Hepatocyte (in vitro differentiated cells): ENCODE results near the gene LRRC1. TPM values are rescaled to one million over a fixed set of nuclear protein-coding genes. Genes with fewer than 3 reads are reported as not detected.

Experiments
- DNase-seq: peaks from one replicate; pipeline ENCODE4 v3.0.0-alpha.2; 2016; ENCODE audit warnings: low spot score
- H2AFZ ChIP-seq: fragments of 200-600 bp; sonication (generic); 2 replicates; pipeline ENCODE4 v1.6.0; 2016; ENCODE audit warnings: antibody characterized with exemption, mild to moderate bottlenecking
- H3K27ac ChIP-seq: fragments of 200-600 bp; sonication (generic); 2 replicates; pipeline ENCODE4 v1.5.1; 2016; ENCODE audit warnings: mild to moderate bottlenecking
- H3K27me3 ChIP-seq: fragments of 200-600 bp; sonication (generic); 2 replicates; pipeline ENCODE4 v1.6.1; 2016
- H3K36me3 ChIP-seq: fragments of 200-600 bp; sonication (generic); replicated peaks from 2 replicates; pipeline ENCODE4 v1.5.1; 2016; ENCODE audit warnings: low read depth; ENCODE audit not compliant: insufficient read depth
- H3K4me1 ChIP-seq: fragments of 200-600 bp; sonication (generic); 2 replicates; pipeline ENCODE4 v1.5.1; 2016; ENCODE audit warnings: mild to moderate bottlenecking, moderate library complexity; ENCODE audit not compliant: insufficient read depth
- H3K4me2 ChIP-seq: fragments of 200-600 bp; sonication (generic); 2 replicates; pipeline ENCODE4 v1.6.0; 2016
- H3K4me3 ChIP-seq: fragments of 200-600 bp; sonication (generic); 2 replicates; pipeline ENCODE4 v1.5.1; 2016; ENCODE audit warnings: mild to moderate bottlenecking
- H3K79me2 ChIP-seq: fragments of 200-600 bp; sonication (generic); 2 replicates; pipeline ENCODE4 v1.6.0; 2017; ENCODE audit warnings: mild to moderate bottlenecking
- H3K9me2 ChIP-seq: fragments of 200-600 bp; sonication (generic); replicated peaks from 2 replicates; pipeline ENCODE4 v1.6.0; 2017; ENCODE audit warnings: mild to moderate bottlenecking; ENCODE audit not compliant: insufficient read depth
- H3K9me3 ChIP-seq: fragments of 200-600 bp; sonication (generic); 2 replicates; pipeline ENCODE4 v1.5.1; 2016; ENCODE audit warnings: low read depth, mild to moderate bottlenecking
- H4K20me1 ChIP-seq: fragments of 200-600 bp; sonication (generic); 2 replicates; pipeline ENCODE4 v1.6.0; 2016; ENCODE audit warnings: mild to moderate bottlenecking; ENCODE audit not compliant: insufficient read depth, poor library complexity, severe bottlenecking
- EZH2 ChIP-seq: fragments of 200-600 bp; sonication (generic); IDR thresholded peaks from 2 replicates; pipeline ENCODE4 v1.6.1; 2016; ENCODE audit warnings: antibody characterized with exemption, mild to moderate bottlenecking, borderline replicate concordance
- EZH2phosphoT487 ChIP-seq: fragments of 200-600 bp; sonication (generic); IDR thresholded peaks from one replicate; pipeline ENCODE4 v1.6.1; 2018; ENCODE audit warnings: antibody characterized with exemption, mild to moderate bottlenecking, low read depth, moderate library complexity; ENCODE audit not compliant: unreplicated experiment, severe bottlenecking
- WGBS: methylation state at CpG from one replicate; pipeline ENCODE4 v1.1.6; 2016; ENCODE audit warnings: low lambda C conversion rate; ENCODE audit errors: missing lambda C conversion rate; 5-methylcytosine and 5-hydroxymethylcytosine counted together
- polyA plus RNA-seq: library from polyadenylated mRNA; unstranded; fragments of >200 nt; fragmentation: Nextera tagmentation; extraction: Ambion mirVana; gene quantifications from 2 replicates; pipeline ENCODE4 v1.2.1, GENCODE V29; 2016
- total RNA-seq: library from RNA; depleted of rRNA; stranded (reverse); fragments of >200 nt; gene quantifications from 2 replicates; pipeline ENCODE4 v1.2.3, GENCODE V29; 2014
- TF ChIP-seq, protein P1 (sequence below): fragments of 200-600 bp; sonication (generic); IDR thresholded peaks from 2 replicates; pipeline ENCODE4 v1.5.1; 2016; ENCODE audit warnings: antibody characterized with exemption, mild to moderate bottlenecking; ENCODE audit not compliant: poor library complexity

The LRRC1 gene
- total and polyA plus RNA-seq, 2 experiments from 2014 or later = 54.3 to 61.4 TPM

GRCh38 chr6:53919881-53920360, 125.1 kb downstream of the LRRC1 start:
- Histone ChIP-seq H3K27me3 (no peaks in the 10 kb centered on the region), H3K27ac (no peak overlapping the region), H3K9me2 (no peaks in the 10 kb centered on the region), H3K4me3 (no peak overlapping the region), H4K20me1 (no peaks in the 10 kb centered on the region), H3K4me1 (no peaks in the 10 kb centered on the region), H3K79me2 (no peaks in the 10 kb centered on the region), H3K4me2 (no peak overlapping the region), H3K36me3 (no peaks in the 10 kb centered on the region), H2AFZ (no peak overlapping the region), H3K9me3 (no peaks in the 10 kb centered on the region)
- 80% methylated on average over 2 of the region's 2 CpGs for WGBS
- TF ChIP-seq, protein P1, sequence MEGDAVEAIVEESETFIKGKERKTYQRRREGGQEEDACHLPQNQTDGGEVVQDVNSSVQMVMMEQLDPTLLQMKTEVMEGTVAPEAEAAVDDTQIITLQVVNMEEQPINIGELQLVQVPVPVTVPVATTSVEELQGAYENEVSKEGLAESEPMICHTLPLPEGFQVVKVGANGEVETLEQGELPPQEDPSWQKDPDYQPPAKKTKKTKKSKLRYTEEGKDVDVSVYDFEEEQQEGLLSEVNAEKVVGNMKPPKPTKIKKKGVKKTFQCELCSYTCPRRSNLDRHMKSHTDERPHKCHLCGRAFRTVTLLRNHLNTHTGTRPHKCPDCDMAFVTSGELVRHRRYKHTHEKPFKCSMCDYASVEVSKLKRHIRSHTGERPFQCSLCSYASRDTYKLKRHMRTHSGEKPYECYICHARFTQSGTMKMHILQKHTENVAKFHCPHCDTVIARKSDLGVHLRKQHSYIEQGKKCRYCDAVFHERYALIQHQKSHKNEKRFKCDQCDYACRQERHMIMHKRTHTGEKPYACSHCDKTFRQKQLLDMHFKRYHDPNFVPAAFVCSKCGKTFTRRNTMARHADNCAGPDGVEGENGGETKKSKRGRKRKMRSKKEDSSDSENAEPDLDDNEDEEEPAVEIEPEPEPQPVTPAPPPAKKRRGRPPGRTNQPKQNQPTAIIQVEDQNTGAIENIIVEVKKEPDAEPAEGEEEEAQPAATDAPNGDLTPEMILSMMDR = no peak
- TF ChIP-seq EZH2 (no peak), EZH2phosphoT487 (no peak)
- no peak for DNase-seq

- H3K9me2 ChIP-seq = no peaks in the 10 kb centered on the region
- H3K4me1 ChIP-seq = no peaks in the 10 kb centered on the region
- no peak for DNase-seq
- no peak overlapping the region for H3K27ac ChIP-seq
- 88% methylated on average over 5 of the region's 5 CpGs for WGBS
- H3K9me3 ChIP-seq = no peaks in the 10 kb centered on the region
- H3K79me2 ChIP-seq = peaks cover 2% of the 10 kb centered on the region
- H3K36me3 ChIP-seq = no peaks in the 10 kb centered on the region
- no peak overlapping the region for H3K4me3 ChIP-seq
- no peak overlapping the region for H3K4me2 ChIP-seq
- H4K20me1 ChIP-seq = no peaks in the 10 kb centered on the region
- no peaks in the 10 kb centered on the region for H3K27me3 ChIP-seq
- no peak overlapping the region for H2AFZ ChIP-seq
- TF ChIP-seq, protein P1 = no peak
- TF ChIP-seq EZH2 (no peak), EZH2phosphoT487 (no peak)
These were observed 126.1 kb downstream of the LRRC1 start for GRCh38 chr6:53920881-53921280.

GRCh38 chr6:53921639-53922038, 126.8 kb downstream of the LRRC1 start:
- Histone ChIP-seq H3K27me3 (no peaks in the 10 kb centered on the region), H3K9me2 (no peaks in the 10 kb centered on the region), H3K4me1 (peaks cover under 1% of the 10 kb centered on the region), H2AFZ (no peak overlapping the region), H3K27ac (no peak overlapping the region), H3K79me2 (peaks cover 2% of the 10 kb centered on the region), H3K9me3 (no peaks in the 10 kb centered on the region), H4K20me1 (no peaks in the 10 kb centered on the region), H3K36me3 (no peaks in the 10 kb centered on the region), H3K4me2 (no peak overlapping the region), H3K4me3 (no peak overlapping the region)
- no peak for DNase-seq
- WGBS = 98% methylated on average over 2 of the region's 2 CpGs
- TF ChIP-seq EZH2 (no peak), EZH2phosphoT487 (no peak)
- TF ChIP-seq, protein P1 = no peak

DNA sequence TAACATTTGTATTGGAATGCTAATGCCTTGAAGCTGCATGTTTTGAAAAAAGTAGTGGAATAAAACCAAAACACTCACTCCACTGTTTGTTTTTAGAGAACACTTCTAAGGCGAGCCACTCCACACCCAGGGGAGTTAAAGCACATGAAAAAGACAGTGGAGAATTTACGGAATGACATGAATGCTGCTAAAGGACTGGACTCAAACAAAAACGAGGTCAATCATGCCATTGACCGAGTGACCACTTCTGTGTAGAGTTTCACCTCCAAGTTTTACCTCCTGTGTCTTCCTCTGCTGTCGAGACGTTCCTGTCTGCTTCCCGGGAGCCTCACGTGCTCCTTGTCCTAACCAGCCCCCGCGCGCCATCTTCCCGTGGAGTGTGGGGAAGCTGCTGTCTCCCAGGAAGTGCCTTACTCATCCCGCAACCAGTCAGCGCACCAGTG, 127.8 kb downstream of the LRRC1 start:
- no peak for DNase-seq
- H3K79me2 ChIP-seq = peaks cover 2% of the 10 kb centered on the region
- no peaks in the 10 kb centered on the region for H3K27me3 ChIP-seq
- no peaks in the 10 kb centered on the region for H3K9me2 ChIP-seq
- TF ChIP-seq, protein P1 = no peak
- TF ChIP-seq EZH2 = no peak
- no peak for TF ChIP-seq EZH2phosphoT487
- H3K4me2 ChIP-seq = no peak overlapping the region
- H3K4me1 ChIP-seq = peaks cover 7% of the 10 kb centered on the region
- H3K27ac ChIP-seq = no peak overlapping the region
- no peaks in the 10 kb centered on the region for H3K36me3 ChIP-seq
- 71% methylated on average over 14 of the region's 14 CpGs for WGBS
- H3K9me3 ChIP-seq = no peaks in the 10 kb centered on the region
- H2AFZ ChIP-seq = no peak overlapping the region
- H4K20me1 ChIP-seq = no peaks in the 10 kb centered on the region
- no peak overlapping the region for H3K4me3 ChIP-seq
